ENCODE measurements around the gene SNX33. TPM values are rescaled to one million over a fixed set of nuclear protein-coding genes. Genes with fewer than 3 reads are reported as not detected.
A peak's percentile ranks its signal among the peaks of the same experiment; 100 is the strongest.

The SNX33 gene
- polyA plus RNA-seq, 6 donors from 2014 or later = 0.13 TPM; not detected in 5

GRCh38 chr15:75659928-75660645 is 12.4 kb downstream of the SNX33 start:
- no peak for ATAC-seq (ENCODE audit: low read depth in 2 of 2)
- Mint-ChIP-seq H3K36me3 (no peaks in the 10 kb centered on the region), H3K4me1 (no peaks in the 10 kb centered on the region), H3K9me3 (no peaks in the 10 kb centered on the region), H3K27me3 (peaks cover 0 to 9% (median 5%) of the 10 kb centered on the region in 3 donors), H3K4me3 (no peak overlapping the region), H3K27ac (no peak overlapping the region)
- DNase-seq = no peak

- Mint-ChIP-seq H3K27ac (peak overlapping the region in 1 of 6 donors; percentile 39), H3K27me3 (peaks cover 0 to 13% (median 13%) of the 10 kb centered on the region in 3 donors), H3K4me3 (peak overlapping the region in 1 of 8 donors; percentile 21), H3K36me3 (no peaks in the 10 kb centered on the region), H3K9me3 (no peaks in the 10 kb centered on the region), H3K4me1 (no peaks in the 10 kb centered on the region)
- no peak for DNase-seq
- no peak for ATAC-seq (ENCODE audit: low read depth in 2 of 2)
Measured at GRCh38 chr15:75661100-75661755, 13.5 kb downstream of the SNX33 start.

- ATAC-seq (ENCODE audit: low read depth in 2 of 2) (no peak), DNase-seq (no peak)
- Mint-ChIP-seq H3K4me3 (no peak overlapping the region), H3K36me3 (no peaks in the 10 kb centered on the region), H3K4me1 (no peaks in the 10 kb centered on the region), H3K27ac (peak overlapping the region in 2 of 6 donors; percentile 2 to 39), H3K27me3 (peaks cover 0 to 13% (median 12%) of the 10 kb centered on the region in 3 donors), H3K9me3 (no peaks in the 10 kb centered on the region)
Measured at GRCh38 chr15:75661756-75662140, 14.0 kb downstream of the SNX33 start.

- DNase-seq (no peak), ATAC-seq (ENCODE audit: low read depth in 2 of 2) (no peak)
- Mint-ChIP-seq H3K4me3 (no peak overlapping the region), H3K27ac (no peak overlapping the region), H3K4me1 (no peaks in the 10 kb centered on the region), H3K36me3 (no peaks in the 10 kb centered on the region), H3K9me3 (no peaks in the 10 kb centered on the region), H3K27me3 (peaks cover 0 to 23% (median 13%) of the 10 kb centered on the region in 3 donors)
Measured at GRCh38 chr15:75662823-75663519, 15.3 kb downstream of the SNX33 start.

GRCh38 chr15:75663931-75664421 is 16.3 kb downstream of the SNX33 start:
- ATAC-seq (ENCODE audit: low read depth in 2 of 2) = no peak
- no peak for DNase-seq
- Mint-ChIP-seq H3K36me3 (no peaks in the 10 kb centered on the region), H3K27ac (peak overlapping the region in 2 of 6 donors; percentile 38 to 52), H3K4me1 (no peaks in the 10 kb centered on the region), H3K27me3 (peaks cover 0 to 23% (median 8%) of the 10 kb centered on the region in 3 donors), H3K4me3 (peak overlapping the region in 1 of 8 donors; percentile 62), H3K9me3 (no peaks in the 10 kb centered on the region)

GRCh38 chr15:75666823-75667501 is 19.2 kb downstream of the SNX33 start:
- Mint-ChIP-seq H3K27ac (no peak overlapping the region), H3K27me3 (peaks cover 0 to 30% (median 8%) of the 10 kb centered on the region in 3 donors), H3K36me3 (no peaks in the 10 kb centered on the region), H3K4me1 (no peaks in the 10 kb centered on the region), H3K9me3 (no peaks in the 10 kb centered on the region), H3K4me3 (no peak overlapping the region)
- ATAC-seq (ENCODE audit: low read depth in 2 of 2) (no peak), DNase-seq (no peak)

GRCh38 chr15:75669191-75669878 is 21.6 kb downstream of the SNX33 start:
- Mint-ChIP-seq H3K4me3 (no peak overlapping the region), H3K9me3 (no peaks in the 10 kb centered on the region), H3K4me1 (no peaks in the 10 kb centered on the region), H3K36me3 (no peaks in the 10 kb centered on the region), H3K27me3 (peaks cover 0 to 30% (median 8%) of the 10 kb centered on the region in 3 donors), H3K27ac (peak overlapping the region in 1 of 6 donors; percentile 69)
- DNase-seq = no peak
- no peak for ATAC-seq (ENCODE audit: low read depth in 2 of 2)

- H3K9me3 Mint-ChIP-seq = no peaks in the 10 kb centered on the region
- DNase-seq = no peak
- no peak for ATAC-seq (ENCODE audit: low read depth in 2 of 2)
- peaks cover 0 to 30% (median 8%) of the 10 kb centered on the region in 3 donors for H3K27me3 Mint-ChIP-seq
- no peaks in the 10 kb centered on the region for H3K4me1 Mint-ChIP-seq
- peak overlapping the region in 1 of 6 donors; percentile 69 for H3K27ac Mint-ChIP-seq
- H3K4me3 Mint-ChIP-seq = no peak overlapping the region
- no peaks in the 10 kb centered on the region for H3K36me3 Mint-ChIP-seq
Measured at GRCh38 chr15:75669879-75670212, 22.1 kb downstream of the SNX33 start.

GRCh38 chr15:75671730-75672602 is 24.3 kb downstream of the SNX33 start:
- no peaks in the 10 kb centered on the region for H3K4me1 Mint-ChIP-seq
- H3K36me3 Mint-ChIP-seq = no peaks in the 10 kb centered on the region
- H3K27me3 Mint-ChIP-seq = peaks cover 0 to 16% (median 0%) of the 10 kb centered on the region in 3 donors
- H3K4me3 Mint-ChIP-seq = no peak overlapping the region
- no peak for DNase-seq
- H3K27ac Mint-ChIP-seq = no peak overlapping the region
- no peak for ATAC-seq (ENCODE audit: low read depth in 2 of 2)
- H3K9me3 Mint-ChIP-seq = no peaks in the 10 kb centered on the region

- DNase-seq (no peak), ATAC-seq (ENCODE audit: low read depth in 2 of 2) (no peak)
- H3K4me1 Mint-ChIP-seq = no peaks in the 10 kb centered on the region
- no peaks in the 10 kb centered on the region for H3K9me3 Mint-ChIP-seq
- H3K27ac Mint-ChIP-seq = peak overlapping the region in 2 of 6 donors; percentile 7 to 59
- no peaks in the 10 kb centered on the region for H3K36me3 Mint-ChIP-seq
- H3K27me3 Mint-ChIP-seq = peaks cover 0 to 8% (median 0%) of the 10 kb centered on the region in 3 donors
- no peak overlapping the region for H3K4me3 Mint-ChIP-seq
Measured at GRCh38 chr15:75672646-75673425, 25.1 kb downstream of the SNX33 start.

- Mint-ChIP-seq H3K4me1 (no peaks in the 10 kb centered on the region), H3K27me3 (peaks cover 0 to 8% (median 0%) of the 10 kb centered on the region in 3 donors), H3K9me3 (no peaks in the 10 kb centered on the region), H3K27ac (peak overlapping the region in 1 of 6 donors; percentile 59), H3K4me3 (no peak overlapping the region), H3K36me3 (no peaks in the 10 kb centered on the region)
- ATAC-seq (ENCODE audit: low read depth in 2 of 2) (no peak), DNase-seq (no peak)
Measured at GRCh38 chr15:75673426-75674235, 25.9 kb downstream of the SNX33 start.
